OCI-LY7 (cell line): ENCODE data around the gene CAMSAP2.

Source experiments
- EZH2phosphoT487 ChIP-seq: fragments of 200-600 bp; sonication (generic); IDR thresholded peaks from 2 replicates; pipeline ENCODE4 v1.6.1; 2018; ENCODE audit warnings: low read depth, borderline replicate concordance, mild to moderate bottlenecking, mixed run types, antibody characterized with exemption, low read length, moderate library complexity, mixed read lengths
- TF ChIP-seq, protein P1 (sequence below): fragments of 200-600 bp; sonication (generic); conservative IDR thresholded peaks from 2 replicates; pipeline ENCODE4 v1.5.1; 2014; ENCODE audit warnings: mild to moderate bottlenecking, antibody characterized with exemption, low read length, moderate library complexity, mixed read lengths

GRCh38 chr1:200738327-200738948 lies at the start of gene CAMSAP2:
- TF ChIP-seq, protein P1, sequence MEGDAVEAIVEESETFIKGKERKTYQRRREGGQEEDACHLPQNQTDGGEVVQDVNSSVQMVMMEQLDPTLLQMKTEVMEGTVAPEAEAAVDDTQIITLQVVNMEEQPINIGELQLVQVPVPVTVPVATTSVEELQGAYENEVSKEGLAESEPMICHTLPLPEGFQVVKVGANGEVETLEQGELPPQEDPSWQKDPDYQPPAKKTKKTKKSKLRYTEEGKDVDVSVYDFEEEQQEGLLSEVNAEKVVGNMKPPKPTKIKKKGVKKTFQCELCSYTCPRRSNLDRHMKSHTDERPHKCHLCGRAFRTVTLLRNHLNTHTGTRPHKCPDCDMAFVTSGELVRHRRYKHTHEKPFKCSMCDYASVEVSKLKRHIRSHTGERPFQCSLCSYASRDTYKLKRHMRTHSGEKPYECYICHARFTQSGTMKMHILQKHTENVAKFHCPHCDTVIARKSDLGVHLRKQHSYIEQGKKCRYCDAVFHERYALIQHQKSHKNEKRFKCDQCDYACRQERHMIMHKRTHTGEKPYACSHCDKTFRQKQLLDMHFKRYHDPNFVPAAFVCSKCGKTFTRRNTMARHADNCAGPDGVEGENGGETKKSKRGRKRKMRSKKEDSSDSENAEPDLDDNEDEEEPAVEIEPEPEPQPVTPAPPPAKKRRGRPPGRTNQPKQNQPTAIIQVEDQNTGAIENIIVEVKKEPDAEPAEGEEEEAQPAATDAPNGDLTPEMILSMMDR: no peak
- no peak for TF ChIP-seq EZH2phosphoT487
